Measurements from ENCODE around the gene HAUS3. TPM values are rescaled to one million over a fixed set of nuclear protein-coding genes. Genes with fewer than 3 reads are reported as not detected.

The HAUS3 gene
- total RNA-seq, 1 experiment from 2014 or later = 11.2 TPM

DNA sequence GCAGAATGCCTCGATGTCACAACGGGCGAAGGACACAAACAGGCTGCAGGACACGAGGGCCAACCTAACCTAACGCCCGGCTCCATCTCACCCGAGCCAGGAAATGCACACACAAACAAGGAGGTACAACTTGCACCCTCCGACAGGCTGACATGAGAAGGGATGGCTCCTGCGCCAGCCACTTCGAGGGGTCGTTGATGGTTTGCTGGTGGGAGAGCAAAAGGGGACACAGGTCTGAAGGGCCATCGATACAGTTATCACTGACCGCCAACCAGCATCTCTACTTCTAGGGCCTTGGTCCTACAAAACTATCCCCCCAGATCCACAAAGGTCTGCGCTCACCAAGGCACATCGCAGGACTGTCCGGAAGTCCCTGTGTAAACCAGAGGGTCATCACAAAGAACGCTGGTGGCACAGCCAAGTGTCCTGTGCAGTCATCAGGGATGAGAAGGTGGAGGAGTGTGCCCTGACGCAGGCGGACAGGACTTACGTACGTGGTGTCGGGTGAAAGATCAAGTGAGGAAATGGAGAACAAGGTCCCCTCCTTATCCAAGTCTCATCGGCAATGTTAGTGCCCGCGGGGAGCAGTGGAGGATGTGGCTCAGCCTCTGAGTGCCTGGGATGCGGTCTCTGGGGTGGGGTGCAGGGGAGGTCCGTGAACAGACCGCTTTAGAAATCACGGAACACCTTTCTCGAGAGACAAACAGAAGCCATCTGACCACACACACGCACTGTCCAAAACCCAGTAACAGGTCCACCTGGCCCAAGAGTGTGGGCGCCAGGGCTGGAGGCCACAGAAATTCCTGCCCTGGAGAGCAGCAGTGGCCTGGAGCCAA is 13.0 kb upstream of the HAUS3 start:
- Histone ChIP-seq H3K9me3 (ENCODE audit: control insufficient read depth, insufficient read depth, low read depth, low read length) (no peaks in the 10 kb centered on the region), H3K27me3 (ENCODE audit: control insufficient read depth, insufficient read depth, low read length) (no peaks in the 10 kb centered on the region), H3K27ac (ENCODE audit: low read length) (no peak overlapping the region), H3K4me3 (ENCODE audit: low read depth in 2 of 2, low read length in 2 of 2) (no peak overlapping the region), H3K36me3 (ENCODE audit: control insufficient read depth, insufficient read depth, low read length) (no peaks in the 10 kb centered on the region), H3K4me1 (ENCODE audit: control insufficient read depth, insufficient read depth, low read length) (no peaks in the 10 kb centered on the region; the same call in 1 of the 2 replicates)
- ChIA-PET CTCF (no interaction called here), POLR2A (no interaction called here)
- no peak for DNase-seq (ENCODE audit: low read depth, low spot score)
- in situ Hi-C loops (cut with HindIII; ENCODE audit: low pct_unique_long_range_greater_than_20kb, low sequenced_read_pairs) = no loop called here
- intact Hi-C loops (cut with micrococcal nuclease; ENCODE audit: unreplicated experiment) = no loop called here
- no peak for ATAC-seq
- BruUV-seq (replicated peaks) = no TSS peak
- TF ChIP-seq TCF7L2 (IDR thresholded peaks at IDR 0.05; ENCODE audit: low read depth, low read length) = no peak
- TF ChIP-seq POLR2AphosphoS5 (IDR thresholded peaks at IDR 0.05; ENCODE audit: low read depth, low read length) = no peak
- TF ChIP-seq, protein P1, sequence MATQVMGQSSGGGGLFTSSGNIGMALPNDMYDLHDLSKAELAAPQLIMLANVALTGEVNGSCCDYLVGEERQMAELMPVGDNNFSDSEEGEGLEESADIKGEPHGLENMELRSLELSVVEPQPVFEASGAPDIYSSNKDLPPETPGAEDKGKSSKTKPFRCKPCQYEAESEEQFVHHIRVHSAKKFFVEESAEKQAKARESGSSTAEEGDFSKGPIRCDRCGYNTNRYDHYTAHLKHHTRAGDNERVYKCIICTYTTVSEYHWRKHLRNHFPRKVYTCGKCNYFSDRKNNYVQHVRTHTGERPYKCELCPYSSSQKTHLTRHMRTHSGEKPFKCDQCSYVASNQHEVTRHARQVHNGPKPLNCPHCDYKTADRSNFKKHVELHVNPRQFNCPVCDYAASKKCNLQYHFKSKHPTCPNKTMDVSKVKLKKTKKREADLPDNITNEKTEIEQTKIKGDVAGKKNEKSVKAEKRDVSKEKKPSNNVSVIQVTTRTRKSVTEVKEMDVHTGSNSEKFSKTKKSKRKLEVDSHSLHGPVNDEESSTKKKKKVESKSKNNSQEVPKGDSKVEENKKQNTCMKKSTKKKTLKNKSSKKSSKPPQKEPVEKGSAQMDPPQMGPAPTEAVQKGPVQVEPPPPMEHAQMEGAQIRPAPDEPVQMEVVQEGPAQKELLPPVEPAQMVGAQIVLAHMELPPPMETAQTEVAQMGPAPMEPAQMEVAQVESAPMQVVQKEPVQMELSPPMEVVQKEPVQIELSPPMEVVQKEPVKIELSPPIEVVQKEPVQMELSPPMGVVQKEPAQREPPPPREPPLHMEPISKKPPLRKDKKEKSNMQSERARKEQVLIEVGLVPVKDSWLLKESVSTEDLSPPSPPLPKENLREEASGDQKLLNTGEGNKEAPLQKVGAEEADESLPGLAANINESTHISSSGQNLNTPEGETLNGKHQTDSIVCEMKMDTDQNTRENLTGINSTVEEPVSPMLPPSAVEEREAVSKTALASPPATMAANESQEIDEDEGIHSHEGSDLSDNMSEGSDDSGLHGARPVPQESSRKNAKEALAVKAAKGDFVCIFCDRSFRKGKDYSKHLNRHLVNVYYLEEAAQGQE (IDR thresholded peaks at IDR 0.05; ENCODE audit: insufficient read depth in 1 of 2, low read depth in 2 of 2, low read length in 1 of 2) = no peak
- TF ChIP-seq, protein P2, sequence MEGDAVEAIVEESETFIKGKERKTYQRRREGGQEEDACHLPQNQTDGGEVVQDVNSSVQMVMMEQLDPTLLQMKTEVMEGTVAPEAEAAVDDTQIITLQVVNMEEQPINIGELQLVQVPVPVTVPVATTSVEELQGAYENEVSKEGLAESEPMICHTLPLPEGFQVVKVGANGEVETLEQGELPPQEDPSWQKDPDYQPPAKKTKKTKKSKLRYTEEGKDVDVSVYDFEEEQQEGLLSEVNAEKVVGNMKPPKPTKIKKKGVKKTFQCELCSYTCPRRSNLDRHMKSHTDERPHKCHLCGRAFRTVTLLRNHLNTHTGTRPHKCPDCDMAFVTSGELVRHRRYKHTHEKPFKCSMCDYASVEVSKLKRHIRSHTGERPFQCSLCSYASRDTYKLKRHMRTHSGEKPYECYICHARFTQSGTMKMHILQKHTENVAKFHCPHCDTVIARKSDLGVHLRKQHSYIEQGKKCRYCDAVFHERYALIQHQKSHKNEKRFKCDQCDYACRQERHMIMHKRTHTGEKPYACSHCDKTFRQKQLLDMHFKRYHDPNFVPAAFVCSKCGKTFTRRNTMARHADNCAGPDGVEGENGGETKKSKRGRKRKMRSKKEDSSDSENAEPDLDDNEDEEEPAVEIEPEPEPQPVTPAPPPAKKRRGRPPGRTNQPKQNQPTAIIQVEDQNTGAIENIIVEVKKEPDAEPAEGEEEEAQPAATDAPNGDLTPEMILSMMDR (IDR thresholded peaks at IDR 0.05) = no peak
- no peak for TF ChIP-seq SIN3A (IDR thresholded peaks at IDR 0.05; ENCODE audit: borderline replicate concordance, insufficient read depth, low read depth, low read length)

DNA sequence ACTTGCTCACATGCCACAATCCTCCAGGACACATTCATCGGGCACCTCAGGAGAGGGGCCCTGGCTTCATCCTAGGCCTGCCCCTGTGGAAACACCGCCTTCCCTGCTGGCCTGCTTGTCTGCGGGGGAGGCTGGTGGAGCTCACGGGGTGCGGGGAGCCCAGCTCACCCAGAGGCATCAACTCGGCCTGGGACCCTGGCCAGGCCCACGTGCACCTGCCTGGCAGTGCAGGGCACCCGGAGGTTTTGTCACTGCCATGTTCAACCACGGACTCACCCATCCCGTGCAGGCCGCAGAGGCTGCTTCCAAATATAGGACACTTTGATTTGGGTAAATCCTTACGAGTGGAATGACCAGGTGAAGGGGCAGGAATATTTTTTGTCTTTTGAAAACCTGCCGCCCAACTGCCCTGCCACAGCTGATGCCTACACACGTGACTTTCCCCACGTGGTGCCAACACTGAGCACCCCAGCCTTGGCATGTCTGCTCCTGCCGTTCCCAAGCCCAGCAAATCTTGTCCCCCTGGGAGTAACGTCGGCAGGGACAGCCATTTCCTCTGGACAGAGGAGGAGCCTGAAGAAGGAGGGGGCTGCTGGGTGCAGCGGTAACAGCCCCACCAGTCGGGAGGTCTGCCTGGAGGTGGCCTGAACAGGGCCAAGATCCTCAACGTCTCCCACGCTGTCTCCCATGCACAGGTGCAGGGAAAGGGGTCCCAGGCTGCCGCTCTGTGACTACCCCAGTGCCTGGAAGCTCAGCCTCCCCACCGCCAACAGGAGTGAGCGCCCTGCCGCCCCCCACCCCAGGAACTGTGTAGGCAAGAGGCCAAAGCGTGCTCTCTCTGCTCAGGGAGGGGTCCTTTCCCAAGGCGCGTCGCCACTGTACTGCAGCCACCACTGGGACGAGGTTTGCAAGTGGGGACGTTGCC is 11.5 kb upstream of the HAUS3 start:
- ATAC-seq (no peak), DNase-seq (ENCODE audit: low read depth, low spot score) (no peak)
- H3K27ac ChIP-seq (ENCODE audit: low read length) = no peak overlapping the region
- ChIA-PET CTCF (no interaction called here), POLR2A (no interaction called here)
- no peaks in the 10 kb centered on the region for H3K9me3 ChIP-seq (ENCODE audit: control insufficient read depth, insufficient read depth, low read depth, low read length)
- H3K4me3 ChIP-seq (ENCODE audit: low read depth in 2 of 2, low read length in 2 of 2) = no peak overlapping the region
- TF ChIP-seq TCF7L2 (IDR thresholded peaks at IDR 0.05; ENCODE audit: low read depth, low read length) (no peak), SIN3A (IDR thresholded peaks at IDR 0.05; ENCODE audit: borderline replicate concordance, insufficient read depth, low read depth, low read length) (no peak), POLR2AphosphoS5 (IDR thresholded peaks at IDR 0.05; ENCODE audit: low read depth, low read length) (no peak)
- TF ChIP-seq, protein P2 (IDR thresholded peaks at IDR 0.05) = no peak
- TF ChIP-seq, protein P1 (IDR thresholded peaks at IDR 0.05; ENCODE audit: insufficient read depth in 1 of 2, low read depth in 2 of 2, low read length in 1 of 2) = no peak
- BruUV-seq (replicated peaks) = no TSS peak
- no peaks in the 10 kb centered on the region for H3K36me3 ChIP-seq (ENCODE audit: control insufficient read depth, insufficient read depth, low read length)
- H3K4me1 ChIP-seq (ENCODE audit: control insufficient read depth, insufficient read depth, low read length) = no peaks in the 10 kb centered on the region; the same call in 1 of the 2 replicates
- intact Hi-C loops (cut with micrococcal nuclease; ENCODE audit: unreplicated experiment) (no loop called here), in situ Hi-C loops (cut with HindIII; ENCODE audit: low pct_unique_long_range_greater_than_20kb, low sequenced_read_pairs) (no loop called here)
- H3K27me3 ChIP-seq (ENCODE audit: control insufficient read depth, insufficient read depth, low read length) = no peaks in the 10 kb centered on the region
